Measurements from ENCODE around the gene NKPD1. TPM values are rescaled to one million over a fixed set of nuclear protein-coding genes. Genes with fewer than 3 reads are reported as not detected.

The NKPD1 gene
- total RNA-seq, 1 donor = under 0.01 TPM

DNA sequence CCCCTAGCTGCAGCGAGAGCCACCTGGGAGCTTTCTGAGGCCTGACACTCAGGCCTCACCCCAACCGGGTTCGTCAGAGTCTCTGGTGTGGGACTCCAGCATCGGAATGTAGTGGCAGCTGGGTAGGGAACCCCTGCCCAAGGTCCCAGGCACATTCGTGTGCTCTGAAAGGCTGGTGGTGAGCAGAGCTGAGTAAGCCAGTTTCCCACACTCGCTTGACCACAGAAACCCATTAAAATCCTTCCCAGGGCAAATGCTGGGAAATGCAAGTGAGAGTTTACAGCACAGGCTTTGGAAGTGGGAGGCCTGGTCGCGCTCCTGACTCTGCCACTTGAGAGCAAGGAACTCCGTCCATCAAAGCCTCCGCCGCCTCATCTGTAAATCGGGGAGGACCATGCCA is 13.0 kb upstream of the NKPD1 start:
- DNase-seq (ENCODE audit: low read depth) = peak; percentile 97
- no peak overlapping the region for H3K4me3 ChIP-seq (ENCODE audit: low read depth, low read length)
- no peak for TF ChIP-seq CTCF (IDR thresholded peaks at IDR 0.05; ENCODE audit: insufficient read depth, low read depth, low read length)

- no peak for TF ChIP-seq CTCF (IDR thresholded peaks at IDR 0.05; ENCODE audit: insufficient read depth, low read depth, low read length)
- DNase-seq (ENCODE audit: low read depth) = peak; percentile 56
- H3K4me3 ChIP-seq (ENCODE audit: low read depth, low read length) = no peak overlapping the region
Observed at GRCh38 chr19:45172611-45173208, 11.9 kb upstream of the NKPD1 start.

- TF ChIP-seq CTCF (IDR thresholded peaks at IDR 0.05; ENCODE audit: insufficient read depth, low read depth, low read length) = no peak
Observed at GRCh38 chr19:45172173-45172572, 11.4 kb upstream of the NKPD1 start.

DNA sequence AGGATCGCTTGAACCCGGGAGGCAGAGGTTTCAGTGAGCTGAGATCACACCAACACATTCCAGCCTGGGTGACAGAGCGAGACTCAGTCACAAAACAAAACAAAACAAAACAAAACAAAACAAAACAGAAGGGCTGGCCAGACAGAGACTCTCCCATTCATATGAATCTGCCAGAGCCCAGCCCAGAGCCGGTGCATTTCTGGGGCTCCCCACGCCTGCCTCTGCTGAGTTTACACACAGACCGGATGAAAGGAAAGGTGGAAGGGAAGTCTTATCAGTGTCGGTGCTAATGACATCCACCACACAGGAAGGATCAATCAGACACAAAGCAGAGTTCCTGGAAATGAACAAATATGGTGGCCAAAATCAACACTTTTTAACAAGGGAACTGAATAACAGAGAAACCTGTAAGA is 10.4 kb upstream of the NKPD1 start:
- no peak overlapping the region for H3K4me3 ChIP-seq (ENCODE audit: low read depth, low read length)
- DNase-seq (ENCODE audit: low read depth) = peak; percentile 25
- TF ChIP-seq CTCF (IDR thresholded peaks at IDR 0.05; ENCODE audit: insufficient read depth, low read depth, low read length) = no peak

More at GRCh38 chr19:45172173-45172572, 11.4 kb upstream of the NKPD1 start:
- no peak for DNase-seq (ENCODE audit: low read depth)
- no peak overlapping the region for H3K4me3 ChIP-seq (ENCODE audit: low read depth, low read length)

- no peak for DNase-seq (ENCODE audit: low read depth)
- no peak for TF ChIP-seq CTCF (IDR thresholded peaks at IDR 0.05; ENCODE audit: insufficient read depth, low read depth, low read length)
- no peak overlapping the region for H3K4me3 ChIP-seq (ENCODE audit: low read depth, low read length)
Observed at GRCh38 chr19:45170146-45171106, 9.6 kb upstream of the NKPD1 start.

DNA sequence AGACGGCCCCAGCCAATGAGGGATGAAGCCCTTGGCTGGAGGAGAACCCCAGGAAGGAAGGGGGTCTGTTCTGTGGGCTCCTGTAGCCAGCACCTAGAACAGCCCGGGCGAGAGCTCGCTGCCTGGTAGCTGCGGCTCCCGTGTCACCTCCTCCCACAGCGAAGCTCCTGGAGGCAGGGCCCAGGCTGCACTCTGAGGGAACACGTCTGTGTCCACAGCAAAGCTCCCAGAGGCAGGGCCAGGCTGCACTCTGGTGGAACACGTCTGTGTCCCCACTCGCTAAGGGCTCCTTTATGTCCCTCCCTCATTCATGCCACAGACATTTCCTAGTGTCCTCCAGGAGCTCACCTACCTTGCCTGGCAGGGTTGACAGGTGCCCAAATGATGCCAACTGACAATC is 8.8 kb upstream of the NKPD1 start:
- DNase-seq (ENCODE audit: low read depth) = no peak
- no peak for TF ChIP-seq CTCF (IDR thresholded peaks at IDR 0.05; ENCODE audit: insufficient read depth, low read depth, low read length)
- H3K4me3 ChIP-seq (ENCODE audit: low read depth, low read length) = no peak overlapping the region

Data from fibroblast of villous mesenchyme (primary cell).